Measurements from ENCODE around the gene TMCC2.
"Not testable (repeated sequence)": the region's sequence is repeated elsewhere in the genome, so short reads cannot be mapped to it uniquely, and the experiment has no call there.

TMCC2 gene

GRCh38 chr1:205275916-205276688 lies 48.4 kb downstream of the TMCC2 start:
- peak in 20 of 51 donors; percentile 13 to 53 (median 32) for DNase-seq

- DNase-seq, result no peak
These were observed 48.9 kb downstream of the TMCC2 start for GRCh38 chr1:205276689-205277065.

GRCh38 chr1:205279986-205280385 lies 52.2 kb downstream of the TMCC2 start:
- no peak for DNase-seq

GRCh38 chr1:205280666-205281395 lies 53.1 kb downstream of the TMCC2 start:
- DNase-seq, result not testable (repeated sequence)

GRCh38 chr1:205283270-205284147 lies 55.8 kb downstream of the TMCC2 start:
- DNase-seq, result no peak

- peak in 50 of 51 donors; percentile 19 to 97 (median 80) for DNase-seq
These were observed 56.8 kb downstream of the TMCC2 start for GRCh38 chr1:205284420-205285144.

- DNase-seq, result no peak
These were observed 57.8 kb downstream of the TMCC2 start for GRCh38 chr1:205285381-205286101.

GRCh38 chr1:205286335-205286950 lies 58.7 kb downstream of the TMCC2 start:
- DNase-seq, result no peak

- DNase-seq, result no peak
These were observed 59.3 kb downstream of the TMCC2 start for GRCh38 chr1:205287076-205287475.

- peak in 20 of 51 donors; percentile 11 to 45 (median 26) for DNase-seq
These were observed 60.2 kb downstream of the TMCC2 start for GRCh38 chr1:205287767-205288559.

GRCh38 chr1:205291596-205291995 lies 63.9 kb downstream of the TMCC2 start:
- DNase-seq, result no peak

GRCh38 chr1:205293350-205294074 lies 65.8 kb downstream of the TMCC2 start:
- no peak for DNase-seq

- DNase-seq, result no peak
These were observed 66.6 kb downstream of the TMCC2 start for GRCh38 chr1:205294175-205294917.

GRCh38 chr1:205294934-205295333 lies 67.2 kb downstream of the TMCC2 start:
- DNase-seq, result no peak

- DNase-seq, result no peak
These were observed 68.4 kb downstream of the TMCC2 start for GRCh38 chr1:205296154-205296553.

- not testable (repeated sequence) for DNase-seq
These were observed 69.9 kb downstream of the TMCC2 start for GRCh38 chr1:205297546-205298177.

All from hypothalamus (tissue), 51 donors.